Bronchial epithelial cell (primary cell): ENCODE results near the gene CD164. TPM values are rescaled to one million over a fixed set of nuclear protein-coding genes. Genes with fewer than 3 reads are reported as not detected.
"Not testable (repeated sequence)": the region's sequence is repeated elsewhere in the genome, so short reads cannot be mapped to it uniquely, and the experiment has no call there.

ENCODE experiments used
- DNase-seq: peaks from one replicate; pipeline ENCODE4 v3.0.0-alpha.2; 2010; ENCODE audit warnings: low read depth
- FAIRE-seq: peaks from 2 replicates; lab custom pipeline; 2011; peaks lifted over from hg19 to GRCh38; lab: Jason Lieb, UNC
- H3K27me3 ChIP-seq: 2 replicates; pipeline ENCODE4 v1.5.1; 2011; ENCODE audit warnings: low read length; ENCODE audit not compliant: control insufficient read depth, insufficient read depth
- H3K36me3 ChIP-seq: 2 replicates; pipeline ENCODE4 v1.5.1; 2011; ENCODE audit warnings: low read length; ENCODE audit not compliant: control insufficient read depth, insufficient read depth
- H3K4me3 ChIP-seq: 2 replicates; pipeline ENCODE4 v1.5.1; 2011; ENCODE audit warnings: mild to moderate bottlenecking, low read depth, low read length, control low read depth
- total RNA-seq: library from RNA; depleted of rRNA; stranded (reverse); fragments of >200 nt; gene quantifications from 2 replicates; pipeline ENCODE4 v1.2.1, GENCODE V29; 2014
- TF ChIP-seq, protein P1 (sequence below): IDR thresholded peaks from 2 replicates; pipeline ENCODE4 v1.5.1; 2011; ENCODE audit warnings: mild to moderate bottlenecking, moderate library complexity, low read length, control low read depth, inconsistent platforms; ENCODE audit not compliant: insufficient read depth, severe bottlenecking

Gene CD164
- total RNA-seq, 1 donor from 2014 or later, result 113 TPM

DNA sequence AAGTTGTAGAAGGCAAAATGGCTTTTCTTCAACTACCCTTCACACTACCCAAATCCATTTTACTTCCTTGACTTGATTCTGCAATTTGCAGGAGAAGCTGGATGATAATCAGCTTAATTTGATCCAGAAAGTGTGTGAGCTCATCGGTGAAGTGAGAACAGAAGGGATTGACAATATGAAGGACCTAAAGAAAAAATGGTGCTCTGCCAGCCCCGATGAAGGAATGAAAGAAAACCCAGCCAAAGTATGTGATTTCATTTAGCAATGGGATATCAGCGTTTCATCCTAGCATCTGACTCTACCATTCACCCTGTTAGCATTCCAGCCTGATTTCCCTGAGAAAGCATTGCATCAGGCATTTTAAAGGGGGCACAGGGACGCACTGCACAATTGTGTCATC is 41.5 kb downstream of the CD164 start:
- Histone ChIP-seq H3K36me3 (no peaks in the 10 kb centered on the region), H3K4me3 (no peak overlapping the region), H3K27me3 (no peaks in the 10 kb centered on the region)
- DNase-seq (no peak), FAIRE-seq (no peak)
- TF ChIP-seq, protein P1, sequence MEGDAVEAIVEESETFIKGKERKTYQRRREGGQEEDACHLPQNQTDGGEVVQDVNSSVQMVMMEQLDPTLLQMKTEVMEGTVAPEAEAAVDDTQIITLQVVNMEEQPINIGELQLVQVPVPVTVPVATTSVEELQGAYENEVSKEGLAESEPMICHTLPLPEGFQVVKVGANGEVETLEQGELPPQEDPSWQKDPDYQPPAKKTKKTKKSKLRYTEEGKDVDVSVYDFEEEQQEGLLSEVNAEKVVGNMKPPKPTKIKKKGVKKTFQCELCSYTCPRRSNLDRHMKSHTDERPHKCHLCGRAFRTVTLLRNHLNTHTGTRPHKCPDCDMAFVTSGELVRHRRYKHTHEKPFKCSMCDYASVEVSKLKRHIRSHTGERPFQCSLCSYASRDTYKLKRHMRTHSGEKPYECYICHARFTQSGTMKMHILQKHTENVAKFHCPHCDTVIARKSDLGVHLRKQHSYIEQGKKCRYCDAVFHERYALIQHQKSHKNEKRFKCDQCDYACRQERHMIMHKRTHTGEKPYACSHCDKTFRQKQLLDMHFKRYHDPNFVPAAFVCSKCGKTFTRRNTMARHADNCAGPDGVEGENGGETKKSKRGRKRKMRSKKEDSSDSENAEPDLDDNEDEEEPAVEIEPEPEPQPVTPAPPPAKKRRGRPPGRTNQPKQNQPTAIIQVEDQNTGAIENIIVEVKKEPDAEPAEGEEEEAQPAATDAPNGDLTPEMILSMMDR, result no peak

DNA sequence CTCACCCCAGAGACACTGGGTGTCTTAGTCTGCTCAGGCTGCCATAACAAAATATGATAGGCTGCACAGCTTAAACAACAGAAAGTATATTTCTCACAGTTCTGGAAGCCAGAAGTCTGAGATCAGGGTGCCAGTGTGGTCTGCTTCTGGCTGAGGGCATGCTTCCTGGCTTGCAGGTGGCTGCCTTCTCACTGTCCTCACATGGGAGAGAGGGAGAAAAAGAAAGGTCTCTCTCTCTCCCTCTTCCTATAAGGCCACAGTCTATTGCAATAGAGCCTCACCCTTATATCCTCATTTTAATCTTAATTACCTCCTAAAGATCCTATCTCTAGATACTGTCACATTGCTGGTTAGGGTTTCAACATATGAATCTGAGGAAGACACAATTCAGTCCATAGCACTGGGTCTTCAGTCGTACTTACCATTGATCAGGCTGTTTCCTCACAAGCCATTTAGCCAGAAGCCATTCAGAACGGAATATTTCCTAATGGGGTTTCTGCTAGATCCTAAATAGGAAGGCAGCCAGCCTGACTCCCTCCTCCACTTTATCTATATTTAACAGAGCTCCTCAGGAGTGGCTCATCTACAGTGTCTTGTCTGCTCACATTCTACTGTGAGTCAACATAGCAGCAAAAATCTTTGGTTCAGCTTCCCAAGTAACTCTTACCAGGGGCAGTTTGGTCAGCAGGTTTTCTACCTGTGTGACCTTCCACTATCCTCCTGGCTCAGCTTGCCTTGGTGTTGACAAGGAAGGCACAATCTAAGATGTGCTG is 42.2 kb downstream of the CD164 start:
- TF ChIP-seq, protein P1, result no peak

DNA sequence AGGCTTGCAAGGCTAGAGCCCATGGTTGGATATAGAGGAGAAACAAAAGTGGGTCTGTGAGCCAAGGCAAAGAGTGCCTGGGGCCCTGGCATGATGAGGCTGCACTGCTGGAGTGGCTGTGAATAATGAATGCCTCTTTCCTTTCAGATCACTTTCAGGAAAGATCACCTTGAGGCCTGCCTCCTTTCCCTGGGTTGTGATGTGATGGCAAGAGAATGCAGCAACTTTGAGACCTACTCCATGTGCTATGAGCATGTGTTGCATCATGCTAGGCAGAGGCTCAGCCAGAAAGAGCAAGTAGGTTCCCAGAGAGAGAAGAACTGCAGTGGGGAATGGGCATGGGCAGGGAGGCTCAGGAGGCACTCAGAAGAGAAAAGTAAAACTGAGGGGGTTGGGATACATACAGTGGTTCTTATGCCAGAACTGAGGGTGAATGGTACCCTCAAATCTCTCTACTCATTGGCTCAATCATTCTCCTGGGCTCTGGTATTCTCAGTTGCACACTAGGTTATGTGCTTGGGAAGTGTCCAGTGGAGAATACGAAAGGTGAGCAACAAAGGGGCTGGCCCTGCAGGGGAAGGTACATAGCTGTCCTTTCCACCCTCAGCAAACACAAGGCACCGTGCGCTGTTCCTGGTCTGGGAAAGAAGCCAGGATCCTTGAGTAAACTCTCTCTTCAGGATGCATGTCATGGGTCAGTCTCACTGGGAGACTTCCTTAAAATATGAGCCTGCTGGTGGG is 45.9 kb downstream of the CD164 start:
- H3K4me3 ChIP-seq, result no peak overlapping the region
- H3K36me3 ChIP-seq, result no peaks in the 10 kb centered on the region
- TF ChIP-seq, protein P1, result no peak
- no peaks in the 10 kb centered on the region for H3K27me3 ChIP-seq
- no peak for FAIRE-seq
- DNase-seq, result peak; percentile 90

More for the DNA sequence above, 42.2 kb downstream of the CD164 start:
- FAIRE-seq (no peak), DNase-seq (no peak)
- Histone ChIP-seq H3K4me3 (no peak overlapping the region), H3K27me3 (no peaks in the 10 kb centered on the region), H3K36me3 (no peaks in the 10 kb centered on the region)

DNA sequence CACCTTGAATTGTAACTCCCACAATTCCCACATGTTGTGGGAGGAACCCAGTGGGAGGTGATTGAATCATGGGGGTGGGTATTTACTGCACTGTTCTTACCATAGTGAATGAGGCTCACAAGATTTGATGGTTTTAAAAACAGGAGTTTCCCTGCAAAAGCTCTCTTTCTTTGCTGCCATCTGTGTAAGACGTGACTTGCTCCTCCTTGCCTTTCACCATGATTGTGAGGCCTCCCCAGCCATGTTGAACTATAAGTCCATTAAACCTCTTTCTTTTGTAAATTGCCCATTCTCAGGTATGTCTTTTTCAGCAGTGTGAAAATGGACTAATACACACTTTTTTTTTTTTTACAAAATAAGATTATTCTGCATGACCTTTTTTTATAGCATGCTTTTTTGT is 48.4 kb downstream of the CD164 start:
- not testable (repeated sequence) for H3K4me3 ChIP-seq, FAIRE-seq, DNase-seq, H3K36me3 ChIP-seq, H3K27me3 ChIP-seq

DNA sequence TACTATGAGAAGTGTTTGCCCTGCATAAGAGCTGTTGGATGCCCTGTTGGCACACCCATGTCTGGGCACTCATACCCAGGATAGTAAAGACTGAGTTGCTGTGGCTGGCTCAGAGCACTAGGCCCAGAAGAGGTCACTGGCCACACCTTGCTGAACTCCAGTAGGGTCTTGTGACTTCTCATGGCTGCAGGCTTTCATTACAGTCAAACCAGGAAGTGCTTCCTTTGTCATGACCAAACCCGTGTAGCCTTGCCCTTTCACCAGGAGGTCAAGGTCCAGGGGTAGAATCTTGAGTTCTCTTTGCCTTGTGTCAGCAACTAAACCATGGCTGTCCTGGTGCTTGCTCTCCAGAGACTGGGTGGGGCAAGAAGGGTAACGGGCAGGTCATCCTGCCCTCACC is 49.5 kb downstream of the CD164 start:
- Histone ChIP-seq H3K4me3 (no peak overlapping the region), H3K27me3 (no peaks in the 10 kb centered on the region), H3K36me3 (no peaks in the 10 kb centered on the region)
- TF ChIP-seq, protein P1, result no peak
- FAIRE-seq (no peak), DNase-seq (no peak)

DNA sequence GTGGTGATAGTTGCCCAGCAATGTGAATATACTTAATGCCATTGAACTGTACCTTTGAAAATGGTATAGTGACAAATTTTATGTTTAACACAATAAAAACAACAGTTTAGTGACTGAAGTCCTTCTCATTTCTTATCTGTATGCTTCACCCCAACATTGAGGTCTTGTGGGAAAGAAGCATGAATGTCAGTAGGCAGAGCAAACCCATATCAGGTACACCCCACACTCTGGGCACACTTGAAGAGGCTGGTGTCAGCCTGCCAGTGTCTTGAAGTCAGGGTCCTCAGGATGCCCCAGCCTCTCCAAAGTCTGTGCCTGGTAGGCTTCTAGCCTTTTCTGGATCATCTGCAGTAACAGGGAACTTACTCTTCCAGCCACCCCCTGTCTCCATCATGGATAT is 51.2 kb downstream of the CD164 start:
- H3K27me3 ChIP-seq, result no peaks in the 10 kb centered on the region
- TF ChIP-seq, protein P1, result no peak
- DNase-seq (no peak), FAIRE-seq (no peak)
- no peaks in the 10 kb centered on the region for H3K36me3 ChIP-seq
- H3K4me3 ChIP-seq, result no peak overlapping the region
